NCI-H1694 treated with DMSO at 0.1 percent for 48 hours (cell line): ENCODE measurements around the gene TRIM21.
"Not testable (repeated sequence)": the region's sequence is repeated elsewhere in the genome, so short reads cannot be mapped to it uniquely, and the experiment has no call there.

Experiments used
- DNase-seq: peaks from one replicate; lab custom pipeline; 2025; lab: John Stamatoyannopoulos, UW

TRIM21 gene

DNA sequence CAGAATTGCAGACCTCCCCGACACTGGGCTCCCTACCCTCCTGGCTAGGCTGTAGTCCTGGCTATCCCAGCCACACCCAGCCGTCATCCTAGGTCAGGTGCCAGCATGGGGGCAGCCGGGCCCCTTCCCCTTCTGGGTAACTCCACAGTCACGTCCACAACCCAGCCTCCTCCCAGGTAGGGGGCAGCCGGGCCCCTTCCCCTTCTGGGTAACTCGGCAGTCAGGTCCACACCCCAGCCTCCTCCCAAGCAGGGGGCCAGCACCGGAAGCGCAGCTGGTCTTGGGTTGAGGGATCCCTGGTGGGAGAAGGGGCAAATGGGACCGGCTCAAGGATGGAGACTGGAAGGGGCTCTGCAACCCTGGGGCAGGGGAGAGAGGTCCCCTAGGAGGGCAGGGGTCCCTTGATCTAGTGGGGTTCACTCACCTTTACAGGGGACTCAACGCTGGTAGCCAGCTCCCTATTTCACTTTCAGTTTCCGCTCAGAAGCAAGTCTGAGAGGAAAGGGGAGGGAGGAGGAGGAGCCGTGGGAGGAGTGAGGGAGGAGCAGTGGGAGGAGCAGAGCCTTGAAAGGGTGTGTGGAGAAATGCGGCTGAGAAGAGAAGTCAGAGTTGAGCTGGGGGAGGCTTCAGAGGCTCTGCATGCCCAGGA, at the start of gene TRIM21:
Gene TRIM21, minus strand, starts transcription at position 494 of the 649 bp plus-strand sequence. CDS start 3,293 bp downstream, outside the sequence.
- peak; percentile 3 for DNase-seq

DNA sequence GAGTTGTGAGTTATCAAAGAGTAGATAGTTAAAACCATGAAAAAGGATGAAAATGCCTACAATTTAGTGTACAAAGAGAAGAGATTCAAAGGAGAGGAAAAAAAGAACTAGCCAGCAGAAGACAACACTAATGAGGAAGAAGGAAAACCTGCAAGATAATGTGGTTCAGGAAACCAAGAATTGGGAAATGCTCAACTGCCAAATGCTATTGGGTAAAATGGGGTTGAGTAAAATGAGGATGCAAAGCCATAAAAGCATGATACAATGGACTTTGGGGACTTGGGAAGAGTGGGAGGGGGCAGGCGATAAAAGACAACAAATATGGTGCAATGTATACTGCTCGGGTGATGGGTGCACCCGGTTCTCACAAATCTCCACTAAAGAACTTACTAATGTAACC, 48.0 kb upstream of the TRIM21 start:
- no peak for DNase-seq

DNA sequence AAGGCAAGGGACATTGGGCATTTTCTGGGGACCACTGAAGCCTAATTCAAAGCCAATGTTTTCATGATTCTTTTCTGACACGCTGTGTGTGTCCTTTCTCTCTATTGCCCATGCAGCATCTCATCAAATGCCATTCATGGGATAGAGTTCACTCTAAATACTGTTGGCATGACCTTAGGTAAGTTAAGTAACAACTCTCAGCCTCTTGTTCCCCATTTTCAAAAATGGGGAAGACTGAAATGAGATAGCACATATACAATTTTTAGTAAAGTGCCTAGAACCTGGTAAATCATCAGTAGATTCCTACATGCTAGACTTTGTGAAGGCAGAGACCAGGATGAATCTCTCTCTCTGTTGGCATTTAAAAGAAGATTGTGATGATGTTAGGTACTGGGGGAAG, 42.9 kb upstream of the TRIM21 start:
- no peak for DNase-seq

DNA sequence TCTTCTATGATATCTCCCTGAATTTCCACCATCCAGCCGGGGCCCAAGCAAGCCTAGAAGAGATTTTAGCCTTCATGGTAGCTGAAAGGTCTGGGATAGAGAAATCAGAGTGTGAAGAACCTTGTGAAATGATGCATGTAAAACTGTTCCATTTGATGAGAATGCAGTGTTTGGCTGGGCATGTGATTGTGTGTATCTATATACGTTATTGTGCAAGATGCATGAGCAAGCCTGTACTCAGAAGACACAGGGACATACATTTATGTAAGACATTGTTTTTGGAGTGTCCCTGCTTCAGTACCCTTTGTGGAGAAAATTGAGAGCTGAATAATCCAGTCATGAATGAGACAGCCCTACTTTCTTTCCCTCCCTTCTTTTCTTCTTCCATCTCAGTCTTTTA, 40.4 kb upstream of the TRIM21 start:
- no peak for DNase-seq

DNA sequence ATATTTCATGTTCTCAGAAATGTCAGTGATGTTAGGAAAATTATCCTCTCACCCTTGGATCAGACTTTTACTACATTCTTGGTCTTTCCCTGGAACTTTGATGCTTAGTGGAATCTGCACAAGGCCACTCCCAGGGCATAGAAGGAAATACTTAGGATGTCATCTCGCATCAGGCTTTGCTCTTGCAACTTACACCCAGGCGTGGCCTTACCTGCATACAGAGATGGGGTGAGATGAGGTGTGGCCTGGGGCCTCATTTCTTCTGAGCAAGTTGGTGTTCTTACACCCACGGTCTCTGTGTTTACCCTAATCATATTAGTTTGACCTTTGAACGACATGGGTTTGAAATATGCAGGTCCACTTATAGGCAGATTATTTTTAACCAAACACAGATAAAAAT, 36.5 kb upstream of the TRIM21 start:
- DNase-seq, result no peak

DNA sequence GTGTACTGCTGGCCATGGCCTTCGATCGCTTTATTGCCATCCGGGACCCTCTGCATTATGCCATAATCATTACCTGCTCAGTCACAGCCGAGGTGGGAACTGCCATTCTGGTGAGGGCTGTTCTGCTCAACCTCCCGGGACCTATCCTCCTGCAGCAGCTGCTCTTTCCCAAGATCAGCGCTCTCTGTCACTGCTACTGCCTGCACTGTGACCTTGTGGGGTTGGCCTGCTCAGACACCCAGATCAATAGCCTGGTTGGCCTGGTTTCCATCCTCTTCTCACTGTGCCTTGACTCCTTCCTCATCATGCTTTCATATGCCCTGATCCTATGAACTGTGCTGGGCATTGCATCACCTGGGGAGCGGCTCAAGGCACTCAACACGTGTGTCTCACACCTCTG, 24.9 kb upstream of the TRIM21 start:
- DNase-seq, result no peak

DNA sequence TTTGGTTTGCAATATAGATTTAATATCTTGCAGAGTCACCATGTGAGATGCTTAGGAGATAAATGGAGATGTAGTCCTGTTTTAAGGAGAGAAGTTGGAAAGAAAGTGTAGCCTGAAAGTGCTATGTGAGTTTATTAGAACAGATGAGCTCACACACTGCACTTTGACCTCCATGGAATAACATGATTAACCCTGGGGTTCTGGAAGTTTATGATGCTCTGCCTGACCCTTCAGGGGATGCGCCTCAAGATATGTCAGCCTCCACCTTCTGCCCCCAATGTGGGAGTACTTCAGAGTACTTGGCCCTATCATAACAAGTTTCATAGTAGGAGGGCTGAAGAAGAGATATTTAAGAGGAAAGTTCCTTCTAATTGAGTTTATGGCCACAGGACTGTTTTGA, 23.3 kb upstream of the TRIM21 start:
- no peak for DNase-seq

DNA sequence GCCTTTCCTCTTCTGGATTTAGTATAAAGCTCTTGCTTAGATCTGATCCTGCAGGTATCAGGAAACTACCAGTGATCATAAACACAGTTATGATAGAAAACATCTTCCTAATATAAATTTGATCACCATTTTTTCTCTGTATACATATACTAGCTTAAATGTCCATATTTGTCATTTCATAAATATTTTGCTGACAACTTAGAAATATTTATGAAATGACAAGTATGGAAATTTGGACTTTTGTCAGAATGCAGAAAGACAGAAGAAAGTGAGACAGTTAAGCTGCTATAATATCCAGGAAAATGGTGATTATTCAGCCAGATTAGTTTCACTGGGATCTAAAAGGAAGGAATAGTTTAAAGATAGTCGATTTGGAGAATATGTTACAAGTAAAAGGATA, 22.8 kb upstream of the TRIM21 start:
- DNase-seq, result no peak

DNA sequence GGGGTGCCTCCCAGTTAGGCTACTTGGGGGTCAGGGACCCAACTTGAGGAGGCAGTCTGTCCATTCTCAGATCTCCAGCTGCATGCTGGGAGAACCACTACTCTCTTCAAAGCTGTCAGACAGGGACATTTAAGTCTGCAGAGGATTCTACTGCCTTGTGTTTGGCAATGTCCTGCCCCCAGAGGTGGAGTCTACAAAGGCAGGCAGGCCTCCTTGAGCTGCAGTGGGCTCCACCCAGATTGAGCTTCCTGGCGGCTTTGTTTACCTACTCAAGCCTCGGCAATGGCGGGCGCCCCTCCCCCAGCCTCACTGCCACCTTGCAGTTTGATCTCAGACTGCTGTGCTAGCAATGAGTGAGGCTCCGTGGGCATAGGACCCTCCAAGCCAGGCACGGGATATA, 12.7 kb upstream of the TRIM21 start:
- DNase-seq, result not testable (repeated sequence)

DNA sequence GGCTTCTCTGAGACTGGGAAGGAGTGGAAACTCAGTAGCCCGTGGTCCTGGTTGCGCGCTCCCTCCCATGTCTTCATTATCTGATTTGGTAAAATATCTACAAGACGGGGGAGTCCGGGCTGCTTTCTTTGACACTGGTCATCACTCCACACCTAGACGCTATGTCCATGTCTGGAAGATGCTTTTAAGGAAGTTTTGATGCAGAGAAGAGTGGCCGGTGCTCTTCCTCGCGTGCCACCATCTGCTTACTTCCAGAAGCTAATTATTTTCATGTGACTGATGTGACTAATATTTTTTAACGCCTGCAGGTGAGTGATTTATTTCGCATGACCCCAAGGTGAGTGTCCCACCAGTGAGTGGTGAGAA, 339 bp upstream of the TRIM21 start:
- no peak for DNase-seq

DNA sequence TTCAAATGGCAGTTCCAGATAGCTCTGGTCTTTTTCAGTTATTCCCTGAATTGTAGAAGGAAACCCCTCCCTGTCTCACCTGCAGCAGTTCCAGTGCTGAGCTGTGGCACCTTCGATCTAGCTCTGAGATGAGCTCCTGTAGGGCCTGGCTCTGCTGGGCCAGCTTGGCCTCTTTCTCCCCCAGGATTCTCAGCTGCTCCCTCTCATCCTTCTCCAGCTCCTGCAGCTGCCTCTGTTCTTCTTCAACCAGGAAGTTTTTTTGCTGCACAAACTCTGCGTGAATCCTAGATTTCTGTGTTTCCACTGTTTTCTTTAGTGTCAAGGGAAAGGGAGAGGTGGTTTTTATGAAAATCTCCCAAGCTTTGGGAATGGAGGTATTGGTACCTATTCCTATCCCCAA, 5.3 kb downstream of the TRIM21 start:
- no peak for DNase-seq

DNA sequence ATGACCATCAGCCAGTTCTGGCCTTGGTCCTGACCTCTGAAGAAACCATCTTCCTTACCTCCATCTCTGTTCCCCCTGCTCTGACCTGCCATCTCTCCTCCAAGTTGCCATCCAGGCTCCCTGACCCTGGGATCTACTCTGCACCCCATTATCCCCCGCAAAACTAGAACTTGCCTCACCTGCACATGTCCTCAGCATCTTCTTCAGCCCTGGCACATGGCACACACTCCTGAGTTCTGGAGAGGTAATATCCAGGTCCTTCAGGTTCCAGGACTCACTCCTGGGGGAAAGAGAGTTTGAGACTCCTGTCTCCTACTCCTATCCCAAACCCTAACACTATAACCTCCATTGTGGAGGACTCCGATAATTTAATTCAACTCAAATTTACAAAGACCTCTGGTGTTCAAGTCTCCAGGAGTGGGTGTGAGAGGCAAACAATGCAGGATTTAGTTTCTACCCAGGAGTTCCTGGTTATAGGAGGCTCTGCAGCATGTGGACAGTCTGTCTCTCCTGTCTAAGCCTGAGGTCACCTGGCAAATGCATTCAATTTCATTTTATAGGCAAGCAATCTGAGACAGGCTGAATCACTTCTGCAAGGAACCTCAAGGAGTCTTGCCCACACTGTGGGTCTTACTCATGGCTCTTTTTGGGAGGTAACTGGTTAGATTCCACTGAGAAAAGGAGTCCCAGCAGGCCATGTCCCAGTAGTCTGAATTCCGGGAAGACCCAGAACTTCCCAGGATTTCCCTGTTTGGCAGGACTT, 7.3 kb downstream of the TRIM21 start:
- no peak for DNase-seq

DNA sequence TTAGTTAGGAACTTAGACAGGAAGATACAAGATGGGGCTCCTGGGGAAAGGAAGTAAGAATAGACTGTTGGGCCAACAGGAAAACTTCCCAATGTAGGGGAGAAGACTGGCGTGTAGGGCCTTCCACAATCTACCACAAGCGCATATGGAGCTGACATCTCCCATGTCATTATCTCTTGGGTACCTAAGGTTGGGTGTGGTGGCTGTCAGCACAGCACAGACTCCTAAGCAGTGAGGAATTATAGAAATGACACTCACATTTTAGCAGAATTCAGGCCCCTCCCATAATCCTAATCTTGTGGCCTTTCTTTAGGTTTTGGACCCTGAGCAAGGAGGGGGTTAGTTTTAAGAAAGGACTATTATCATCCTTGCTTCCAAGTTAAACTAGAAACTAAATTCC, 11.6 kb downstream of the TRIM21 start:
- no peak for DNase-seq

DNA sequence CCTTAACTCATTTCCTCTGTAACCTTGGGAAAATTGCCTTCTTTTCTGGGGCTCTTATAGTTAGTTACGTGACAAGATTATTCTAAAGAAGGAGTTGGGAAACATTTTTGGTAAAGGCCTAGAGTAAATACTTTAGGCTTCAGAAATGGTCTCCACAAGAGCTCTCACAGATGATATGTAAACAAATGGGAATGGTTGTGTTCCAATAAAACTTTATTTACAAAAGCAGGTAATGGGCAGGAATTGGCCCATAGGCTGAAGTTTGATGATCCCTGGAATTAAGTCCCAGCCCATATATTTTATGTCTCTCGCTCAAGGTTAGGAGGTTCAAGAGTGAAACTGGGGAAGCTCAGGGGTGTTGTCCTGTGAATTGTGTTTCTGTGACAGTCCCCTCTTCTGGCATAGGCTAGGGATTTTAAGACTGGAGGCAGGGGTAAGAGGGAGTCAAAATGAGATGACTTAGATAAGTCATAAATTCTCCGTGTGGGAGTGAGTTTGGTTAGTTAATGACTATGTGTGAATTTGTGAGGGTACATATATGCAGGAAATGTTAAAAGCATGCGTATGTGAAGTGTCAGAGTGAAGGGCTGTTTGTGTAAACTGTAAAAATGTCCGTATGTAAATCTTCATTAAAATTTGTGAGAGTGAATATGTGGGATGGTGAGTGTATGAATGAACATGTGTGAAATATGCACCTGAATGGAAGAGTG, 17.9 kb downstream of the TRIM21 start:
- DNase-seq, result no peak

DNA sequence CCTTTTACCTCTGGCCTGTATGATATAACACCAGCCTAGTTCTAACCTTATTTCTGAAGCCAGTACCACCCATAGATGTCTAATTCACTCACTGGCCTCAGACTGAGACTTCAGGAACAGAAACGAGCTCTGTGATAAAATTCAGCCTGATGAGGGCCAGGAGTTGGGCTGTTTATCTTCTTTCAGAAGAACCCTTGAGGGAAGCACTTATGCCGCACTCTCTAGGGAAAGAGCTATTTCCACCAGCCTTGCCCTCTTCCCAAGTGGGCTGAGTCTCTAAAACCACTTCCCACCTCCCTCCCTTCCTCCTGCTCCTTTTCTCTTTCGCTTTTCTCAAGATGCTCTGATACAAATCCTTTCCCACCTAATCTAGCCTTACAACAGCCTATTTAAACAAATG, 23.3 kb downstream of the TRIM21 start:
- DNase-seq, result no peak

DNA sequence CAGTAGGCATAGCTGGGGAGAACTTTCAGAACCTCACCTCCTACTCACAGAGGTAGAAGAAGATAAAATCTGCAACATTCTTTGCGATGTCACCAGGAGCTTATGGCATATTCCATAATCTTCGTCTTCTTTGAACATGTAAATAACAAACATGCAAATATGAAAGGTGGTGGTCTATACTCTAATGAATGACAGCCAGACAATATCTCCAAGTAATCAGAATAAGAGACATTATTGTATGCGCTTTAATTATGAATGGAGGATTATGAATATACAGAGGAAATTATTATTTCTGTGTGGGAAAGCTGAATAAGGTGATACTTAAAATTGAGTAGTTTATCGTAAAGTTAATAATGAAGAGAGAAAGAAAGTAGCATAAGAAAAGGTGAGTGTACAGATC, 25.2 kb downstream of the TRIM21 start, which contains the start of gene OR52B4:
Gene OR52B4, minus strand, starts transcription at position 101 of the 400 bp plus-strand sequence. Its CDS starts 91 bp downstream, at position 10.
- DNase-seq, result no peak

DNA sequence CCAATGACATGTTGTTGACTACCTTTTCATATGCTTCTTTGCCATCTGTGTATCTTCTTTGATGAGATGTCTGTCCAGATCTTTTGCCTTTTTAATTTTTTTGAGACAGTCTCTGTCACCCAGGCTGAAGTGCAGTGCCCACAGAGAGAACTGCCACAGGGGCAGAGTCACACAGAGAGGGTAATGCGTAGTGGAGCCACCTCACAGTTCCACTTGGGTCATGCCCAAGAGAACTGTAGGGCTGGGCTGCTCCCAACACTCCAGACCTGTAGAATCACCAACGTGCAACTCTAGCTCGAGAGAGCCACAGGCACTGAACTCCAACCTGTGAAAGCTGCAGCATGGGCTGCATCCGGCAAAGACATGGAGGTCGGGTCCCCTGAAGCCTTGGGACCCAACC, 45.4 kb downstream of the TRIM21 start:
- not testable (repeated sequence) for DNase-seq

DNA sequence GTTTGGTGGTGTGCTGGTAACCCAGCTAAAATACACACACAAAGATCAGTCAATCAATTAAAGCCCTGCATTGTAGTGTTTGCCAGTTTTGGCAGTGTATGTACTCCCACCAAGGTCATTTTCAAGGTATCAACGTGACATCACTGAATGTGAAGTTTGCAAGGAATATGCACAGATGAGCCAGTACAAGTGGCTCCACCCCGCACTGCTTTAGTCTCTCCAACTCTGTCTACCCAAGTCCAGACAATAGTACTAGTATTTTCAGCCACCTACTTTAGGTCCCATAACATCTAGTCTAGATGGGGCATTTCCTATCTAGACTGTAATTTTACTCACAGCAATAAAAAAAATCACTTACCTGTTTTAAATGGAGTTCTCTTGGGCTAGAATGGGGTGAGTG, 48.1 kb downstream of the TRIM21 start:
- not testable (repeated sequence) for DNase-seq
